K562 (cell line): ENCODE measurements around the gene CDC42BPB. TPM values are rescaled to one million over a fixed set of nuclear protein-coding genes. Genes with fewer than 3 reads are reported as not detected.

Source experiments
- CHCHD3 ChIP-seq: fragments of 250-450 bp; sonication (Bioruptor Pico); IDR thresholded peaks from 2 replicates; pipeline ENCODE4 v2.1.2; 2022; ENCODE audit warnings: mild to moderate bottlenecking
- CHD4 ChIP-seq: fragments of 200-600 bp; sonication (generic); IDR thresholded peaks from 3 replicates; pipeline ENCODE4 v1.6.1; 2012; ENCODE audit warnings: low read depth, mild to moderate bottlenecking, mixed read lengths, low read length, inconsistent platforms; ENCODE audit not compliant: insufficient read depth, insufficient replicate concordance, poor library complexity, severe bottlenecking
- CREBBP ChIP-seq: IDR thresholded peaks from one replicate; pipeline ENCODE4 v1.6.1; 2012; ENCODE audit warnings: low read depth, mild to moderate bottlenecking, control low read depth, inconsistent platforms, low read length
- EGR1 ChIP-seq: fragments of 450-650 bp; conservative IDR thresholded peaks from 2 replicates; pipeline ENCODE4 v1.6.1; 2017; ENCODE audit warnings: mild to moderate bottlenecking
- EP400 ChIP-seq: fragments of 450-650 bp; IDR thresholded peaks from 2 replicates; pipeline ENCODE4 v1.6.1; 2017; ENCODE audit warnings: antibody characterized with exemption, mild to moderate bottlenecking, moderate library complexity
- GATAD2A ChIP-seq: fragments of 450-650 bp; IDR thresholded peaks from 2 replicates; pipeline ENCODE4 v1.6.1; 2017
- HDGF ChIP-seq: fragments of 450-650 bp; IDR thresholded peaks from 2 replicates; pipeline ENCODE4 v1.6.1; 2016
- MTA2 ChIP-seq: fragments of 450-650 bp; IDR thresholded peaks from 2 replicates; pipeline ENCODE4 v1.6.1; 2016; ENCODE audit warnings: low read depth
- RBFOX2 ChIP-seq: fragments of 200-400 bp; formaldehyde crosslinking; IDR thresholded peaks from 2 replicates; pipeline ENCODE4 v1.6.1; 2017; ENCODE audit warnings: low read depth, mild to moderate bottlenecking, low read length, moderate library complexity
- SOX6 ChIP-seq: fragments of 450-650 bp; IDR thresholded peaks from 2 replicates; pipeline ENCODE4 v1.6.1; 2014; ENCODE audit warnings: mild to moderate bottlenecking
- SPI1 ChIP-seq: IDR thresholded peaks from 2 replicates; pipeline ENCODE4 v1.6.1; 2011; ENCODE audit warnings: low read depth, low read length, control low read depth, borderline replicate concordance
- SRF ChIP-seq, 2 experiments: fragments of 250-450, 450-650 bp in 1 of 2; sonication (Bioruptor Pico) in 1 of 2; sonication (generic) in 1 of 2; formaldehyde crosslinking; IDR thresholded peaks; 2 replicates each; pipeline versions ENCODE4 v1.5.0 to v1.5.1; 2020 to 2022; ENCODE audit warnings: mild to moderate bottlenecking in 1 of 2, missing genetic modification reagents in 1 of 2
- TBP ChIP-seq: optimal IDR thresholded peaks from 2 replicates; pipeline ENCODE3; 2011; ENCODE audit warnings: low read depth, low read length, improper control_type of control experiment
- ZBTB7A ChIP-seq: IDR thresholded peaks from 2 replicates; pipeline ENCODE4 v1.6.1; 2011; ENCODE audit warnings: low read depth, mild to moderate bottlenecking, low read length, moderate library complexity, borderline replicate concordance; ENCODE audit not compliant: control insufficient read depth
- ZEB2 ChIP-seq: fragments of 450-650 bp; IDR thresholded peaks from 2 replicates; pipeline ENCODE4 v1.6.1; 2016
- ZNF217 ChIP-seq: sonication (generic); formaldehyde crosslinking; IDR thresholded peaks from 2 replicates; pipeline ENCODE4 v1.8.0; 2022; ENCODE audit warnings: mild to moderate bottlenecking, missing genetic modification reagents
- ZNF24 ChIP-seq: fragments of 450-650 bp; IDR thresholded peaks from 2 replicates; pipeline ENCODE4 v1.6.1; 2016
- ZNF586 ChIP-seq: fragments of 450-650 bp; formaldehyde crosslinking; conservative IDR thresholded peaks from 2 replicates; pipeline ENCODE4 v1.4.0; 2020; ENCODE audit warnings: mild to moderate bottlenecking, moderate library complexity
- polyA plus RNA-seq, 8 experiments: library from polyadenylated mRNA; depleted of rRNA in 4 of 8; stranded (reverse) in 5 of 8; unstranded in 3 of 8; fragments of >200 nt; fragmentation: Nextera tagmentation in 2 of 8; fragmentation: Illumina TruSeq in 1 of 8; extraction: Ambion mirVana in 2 of 8; extraction: Trizol in 1 of 8; gene quantifications; 2 replicates each; pipeline versions ENCODE4 v1.2.1 to v1.2.3, GENCODE V29; 2011 to 2014; ENCODE audit warnings: inconsistent platforms in 1 of 8, missing spikeins in 1 of 8
- total RNA-seq, 7 experiments: library from RNA; depleted of rRNA in 6 of 7; stranded (reverse); fragments of >200 nt in 6 of 7; fragmentation: Illumina TruSeq in 2 of 7; extraction: Trizol in 2 of 7; gene quantifications; 2 replicates each; pipeline versions ENCODE4 v1.2.1 to v1.2.3, GENCODE V29; 2011 to 2021; ENCODE audit warnings: low replicate concordance in 1 of 7
- TF ChIP-seq, protein P1 (sequence below), 3 experiments: fragments of 200-800 bp in 1 of 3; sonication (Bioruptor generic) in 1 of 3; sonication (generic) in 1 of 3; formaldehyde crosslinking in 1 of 3; IDR thresholded peaks; 2 replicates each; pipeline versions ENCODE4 v1.6.1 to v1.8.0; 2016 to 2022; ENCODE audit warnings: mild to moderate bottlenecking in 2 of 3, missing compliant biosample characterization in 2 of 3, missing genetic modification characterization in 2 of 3, missing genetic modification reagents in 1 of 3
- TF ChIP-seq, protein P2 (sequence below): fragments of 450-650 bp; IDR thresholded peaks from 2 replicates; pipeline ENCODE4 v1.6.1; 2018; ENCODE audit not compliant: partially characterized antibody
- TF ChIP-seq, protein P3 (sequence below), 3 experiments: IDR thresholded peaks in 2 of 3; conservative IDR thresholded peaks in 1 of 3; 2 replicates each; pipeline ENCODE4 v1.5.1; 2011 to 2012; ENCODE audit warnings: low read length in 3 of 3, mild to moderate bottlenecking in 3 of 3, control low read depth in 2 of 3, improper control_type of control experiment in 1 of 3, inconsistent platforms in 1 of 3, low read depth in 1 of 3, mixed read lengths in 1 of 3, moderate library complexity in 1 of 3; ENCODE audit not compliant: insufficient read depth in 2 of 3
- TF ChIP-seq, protein P4 (sequence below): fragments of 250-450 bp; sonication (Bioruptor Pico); IDR thresholded peaks from 2 replicates; pipeline ENCODE4 v1.8.0; 2021; ENCODE audit warnings: borderline replicate concordance, mild to moderate bottlenecking, moderate library complexity; ENCODE audit not compliant: poor library complexity, severe bottlenecking

CDC42BPB gene
- total and polyA plus RNA-seq, 9 of the 15 experiments (the other 6 are each of a cell fraction or from before 2014, with no cell fraction given): 0.07 to 24.3 (median 12.6) TPM

DNA sequence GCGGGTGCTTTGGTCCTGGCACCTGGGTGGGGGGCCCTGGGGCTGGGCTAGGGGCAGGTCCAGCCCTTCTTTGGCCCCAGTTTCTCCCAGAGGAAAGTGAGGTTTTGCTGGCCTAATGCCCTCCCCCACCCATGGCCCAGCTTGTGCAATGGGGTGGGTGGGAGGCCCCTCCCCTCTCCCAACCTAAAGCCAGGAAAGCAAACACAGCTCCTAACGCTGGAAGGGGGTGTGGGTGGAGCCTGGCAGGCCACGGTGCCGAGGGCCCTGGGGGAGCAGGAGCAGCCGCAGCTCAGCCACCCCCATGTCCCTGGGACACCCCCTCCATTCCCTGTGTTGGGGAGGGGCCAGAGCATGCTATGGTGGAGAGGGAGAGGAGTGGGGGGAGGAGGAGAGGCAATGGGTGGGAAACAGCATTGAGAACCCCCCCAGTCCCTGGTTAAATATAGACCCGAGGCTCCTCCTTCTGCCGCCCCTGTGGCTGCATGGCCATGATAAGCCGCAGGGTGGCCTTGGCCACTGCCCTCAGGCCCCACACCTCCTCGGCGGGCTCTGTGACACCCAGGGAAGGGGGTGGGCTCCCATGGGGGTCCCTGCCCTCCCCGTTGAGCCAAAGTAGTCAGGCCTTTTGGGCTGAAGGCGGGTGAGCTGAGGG, 41.9 kb upstream of the CDC42BPB start (continued):
- TF ChIP-seq, protein P1, sequence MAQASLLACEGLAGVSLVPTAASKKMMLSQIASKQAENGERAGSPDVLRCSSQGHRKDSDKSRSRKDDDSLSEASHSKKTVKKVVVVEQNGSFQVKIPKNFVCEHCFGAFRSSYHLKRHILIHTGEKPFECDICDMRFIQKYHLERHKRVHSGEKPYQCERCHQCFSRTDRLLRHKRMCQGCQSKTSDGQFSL (CRISPR knock-in tag; IDR thresholded peaks at IDR 0.05): peak; percentile 90
- TF ChIP-seq, protein P1 (tag; IDR thresholded peaks at IDR 0.05): peak in 1 of 2 experiments; percentile 82; a peak in 2 of 4 replicates
- TF ChIP-seq ZEB2 (no peak), RBFOX2 (peak; percentile 48; the same call in 1 of the 2 replicates), GATAD2A (0 out of 2 replicates have a peak, but pooled peaks have one; percentile 48), MTA2 (no peak; the same call in 1 of the 2 replicates), ZNF586 (CRISPR knock-in tag) (no peak), ZNF24 (no peak), SRF (CRISPR knock-in tag; IDR thresholded peaks at IDR 0.05) (no peak), CHD4 (no peak), CREBBP (no peak), HDGF (no peak), EGR1 (peak; percentile 67), EP400 (peak; percentile 18; the same call in 1 of the 2 replicates), ZBTB7A (peak; percentile 85), SOX6 (no peak), ZNF217 (CRISPR knock-in tag) (no peak), TBP (no peak), CHCHD3 (CRISPR knock-in tag) (no peak), SPI1 (no peak)
- TF ChIP-seq, protein P2, sequence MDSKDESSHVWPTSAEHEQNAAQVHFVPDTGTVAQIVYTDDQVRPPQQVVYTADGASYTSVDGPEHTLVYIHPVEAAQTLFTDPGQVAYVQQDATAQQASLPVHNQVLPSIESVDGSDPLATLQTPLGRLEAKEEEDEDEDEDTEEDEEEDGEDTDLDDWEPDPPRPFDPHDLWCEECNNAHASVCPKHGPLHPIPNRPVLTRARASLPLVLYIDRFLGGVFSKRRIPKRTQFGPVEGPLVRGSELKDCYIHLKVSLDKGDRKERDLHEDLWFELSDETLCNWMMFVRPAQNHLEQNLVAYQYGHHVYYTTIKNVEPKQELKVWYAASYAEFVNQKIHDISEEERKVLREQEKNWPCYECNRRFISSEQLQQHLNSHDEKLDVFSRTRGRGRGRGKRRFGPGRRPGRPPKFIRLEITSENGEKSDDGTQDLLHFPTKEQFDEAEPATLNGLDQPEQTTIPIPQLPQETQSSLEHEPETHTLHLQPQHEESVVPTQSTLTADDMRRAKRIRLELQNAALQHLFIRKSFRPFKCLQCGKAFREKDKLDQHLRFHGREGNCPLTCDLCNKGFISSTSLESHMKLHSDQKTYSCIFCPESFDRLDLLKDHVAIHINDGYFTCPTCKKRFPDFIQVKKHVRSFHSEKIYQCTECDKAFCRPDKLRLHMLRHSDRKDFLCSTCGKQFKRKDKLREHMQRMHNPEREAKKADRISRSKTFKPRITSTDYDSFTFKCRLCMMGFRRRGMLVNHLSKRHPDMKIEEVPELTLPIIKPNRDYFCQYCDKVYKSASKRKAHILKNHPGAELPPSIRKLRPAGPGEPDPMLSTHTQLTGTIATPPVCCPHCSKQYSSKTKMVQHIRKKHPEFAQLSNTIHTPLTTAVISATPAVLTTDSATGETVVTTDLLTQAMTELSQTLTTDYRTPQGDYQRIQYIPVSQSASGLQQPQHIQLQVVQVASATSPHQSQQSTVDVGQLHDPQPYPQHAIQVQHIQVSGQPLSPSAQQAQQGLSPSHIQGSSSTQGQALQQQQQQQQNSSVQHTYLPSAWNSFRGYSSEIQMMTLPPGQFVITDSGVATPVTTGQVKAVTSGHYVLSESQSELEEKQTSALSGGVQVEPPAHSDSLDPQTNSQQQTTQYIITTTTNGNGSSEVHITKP: peak; percentile 76
- TF ChIP-seq, protein P3, sequence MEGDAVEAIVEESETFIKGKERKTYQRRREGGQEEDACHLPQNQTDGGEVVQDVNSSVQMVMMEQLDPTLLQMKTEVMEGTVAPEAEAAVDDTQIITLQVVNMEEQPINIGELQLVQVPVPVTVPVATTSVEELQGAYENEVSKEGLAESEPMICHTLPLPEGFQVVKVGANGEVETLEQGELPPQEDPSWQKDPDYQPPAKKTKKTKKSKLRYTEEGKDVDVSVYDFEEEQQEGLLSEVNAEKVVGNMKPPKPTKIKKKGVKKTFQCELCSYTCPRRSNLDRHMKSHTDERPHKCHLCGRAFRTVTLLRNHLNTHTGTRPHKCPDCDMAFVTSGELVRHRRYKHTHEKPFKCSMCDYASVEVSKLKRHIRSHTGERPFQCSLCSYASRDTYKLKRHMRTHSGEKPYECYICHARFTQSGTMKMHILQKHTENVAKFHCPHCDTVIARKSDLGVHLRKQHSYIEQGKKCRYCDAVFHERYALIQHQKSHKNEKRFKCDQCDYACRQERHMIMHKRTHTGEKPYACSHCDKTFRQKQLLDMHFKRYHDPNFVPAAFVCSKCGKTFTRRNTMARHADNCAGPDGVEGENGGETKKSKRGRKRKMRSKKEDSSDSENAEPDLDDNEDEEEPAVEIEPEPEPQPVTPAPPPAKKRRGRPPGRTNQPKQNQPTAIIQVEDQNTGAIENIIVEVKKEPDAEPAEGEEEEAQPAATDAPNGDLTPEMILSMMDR (IDR thresholded peaks at IDR 0.05 in 2 of 3, conservative IDR thresholded peaks at IDR 0.05 in 1 of 3; ENCODE audit: insufficient read depth in 2 of 3, low read depth in 1 of 3, low read length in 3 of 3): peak; percentile 30 to 44 (median 41); a peak in 5 of 6 replicates
- TF ChIP-seq, protein P4, sequence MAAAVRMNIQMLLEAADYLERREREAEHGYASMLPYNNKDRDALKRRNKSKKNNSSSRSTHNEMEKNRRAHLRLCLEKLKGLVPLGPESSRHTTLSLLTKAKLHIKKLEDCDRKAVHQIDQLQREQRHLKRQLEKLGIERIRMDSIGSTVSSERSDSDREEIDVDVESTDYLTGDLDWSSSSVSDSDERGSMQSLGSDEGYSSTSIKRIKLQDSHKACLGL (CRISPR knock-in tag): no peak
